Uterus (tissue), 4 donors: ENCODE measurements around the gene TBX6. TPM values are rescaled to one million over a fixed set of nuclear protein-coding genes. Genes with fewer than 3 reads are reported as not detected.
"Not testable (repeated sequence)": the region's sequence is repeated elsewhere in the genome, so short reads cannot be mapped to it uniquely, and the experiment has no call there.

Source experiments
- DNase-seq, 2 donors: peaks; one replicate each; pipeline ENCODE4 v3.0.0-alpha.2; 2019 to 2020
- H3K27ac ChIP-seq, 2 donors: fragments of 200-600 bp; sonication (generic); 1 replicate in 1 of 2; 2 replicates in 1 of 2; pipeline ENCODE4 v1.5.1; 2016 to 2018
- H3K27me3 ChIP-seq, 2 donors: fragments of 200-600 bp; sonication (generic); one replicate each; pipeline ENCODE4 v1.5.1; 2018 to 2019; ENCODE audit warnings: control low read depth in 1 of 2
- H3K36me3 ChIP-seq, 2 donors: fragments of 200-600 bp; sonication (generic); one replicate each; pipeline ENCODE4 v1.5.1; 2019; ENCODE audit warnings: control low read depth in 1 of 2
- H3K4me1 ChIP-seq, 2 donors: fragments of 200-600 bp; sonication (generic); one replicate each; pipeline ENCODE4 v1.5.1; 2018 to 2019; ENCODE audit warnings: control low read depth in 1 of 2
- H3K4me3 ChIP-seq, 2 donors: fragments of 200-600 bp; sonication (generic); 1 replicate in 1 of 2; 2 replicates in 1 of 2; pipeline ENCODE4 v1.5.1; 2018 to 2019; ENCODE audit warnings: mild to moderate bottlenecking in 1 of 2
- H3K9me3 ChIP-seq, 2 donors: fragments of 200-600 bp; sonication (generic); one replicate each; pipeline ENCODE4 v1.5.1; 2019; ENCODE audit warnings: control low read depth in 1 of 2
- POLR2A ChIP-seq, 2 donors: fragments of 450-650 bp; IDR thresholded peaks; one replicate each; pipeline ENCODE4 v1.6.1; 2016; ENCODE audit warnings: antibody characterized with exemption in 2 of 2, mild to moderate bottlenecking in 1 of 2, moderate library complexity in 1 of 2
- intact Hi-C: fragments of 100-400 bp; cut with DNase I; formaldehyde crosslinking; loops from one replicate; pipeline ENCODE4 v1.15.1; 2023; ENCODE audit warnings: low total_unique reads
- total RNA-seq, 4 donors: library from RNA; depleted of rRNA in 3 of 4; stranded (reverse); fragments of >200 nt in 3 of 4; gene quantifications; one replicate each; pipeline versions ENCODE4 v1.1.0 to v1.2.4, GENCODE V29; 2014 to 2023
- TF ChIP-seq, protein P1 (sequence below), 4 experiments: fragments of 200-600 bp in 2 of 4; fragments of 450-650 bp in 2 of 4; sonication (generic) in 2 of 4; IDR thresholded peaks; one replicate each; pipeline ENCODE4 v1.5.1; 2016 to 2019; ENCODE audit warnings: antibody characterized with exemption in 4 of 4, mild to moderate bottlenecking in 2 of 4, moderate library complexity in 1 of 4
- donor health status: DM: yes; HTN: yes; CAD: no.

The TBX6 gene
- total RNA-seq, 4 donors from 2014 or later: 0.21 to 1.3 TPM; not detected in 2

DNA sequence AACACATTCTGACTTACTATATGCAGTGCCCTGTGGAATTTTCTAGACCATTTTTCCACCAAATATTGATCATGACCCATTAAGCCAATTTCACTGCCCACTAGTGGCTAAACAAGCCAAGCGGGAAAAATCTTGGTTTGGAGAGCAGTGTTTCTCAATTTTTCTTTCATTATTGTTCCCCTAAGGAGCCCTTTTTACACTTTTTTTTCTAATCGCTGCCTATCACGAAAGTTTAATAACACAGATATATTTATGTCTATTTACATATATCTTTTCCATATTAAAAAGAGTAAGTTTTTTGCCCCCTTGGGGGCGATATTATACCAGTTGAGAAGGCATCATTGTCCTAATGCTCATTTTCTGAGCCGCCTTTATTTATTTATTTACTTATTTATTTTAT is 49.9 kb downstream of the TBX6 start:
- Histone ChIP-seq H3K4me1 (no peaks in the 10 kb centered on the region), H3K36me3 (no peaks in the 10 kb centered on the region), H3K27me3 (no peaks in the 10 kb centered on the region), H3K4me3 (no peak overlapping the region), H3K27ac (no peak overlapping the region), H3K9me3 (no peaks in the 10 kb centered on the region)
- TF ChIP-seq, protein P1, sequence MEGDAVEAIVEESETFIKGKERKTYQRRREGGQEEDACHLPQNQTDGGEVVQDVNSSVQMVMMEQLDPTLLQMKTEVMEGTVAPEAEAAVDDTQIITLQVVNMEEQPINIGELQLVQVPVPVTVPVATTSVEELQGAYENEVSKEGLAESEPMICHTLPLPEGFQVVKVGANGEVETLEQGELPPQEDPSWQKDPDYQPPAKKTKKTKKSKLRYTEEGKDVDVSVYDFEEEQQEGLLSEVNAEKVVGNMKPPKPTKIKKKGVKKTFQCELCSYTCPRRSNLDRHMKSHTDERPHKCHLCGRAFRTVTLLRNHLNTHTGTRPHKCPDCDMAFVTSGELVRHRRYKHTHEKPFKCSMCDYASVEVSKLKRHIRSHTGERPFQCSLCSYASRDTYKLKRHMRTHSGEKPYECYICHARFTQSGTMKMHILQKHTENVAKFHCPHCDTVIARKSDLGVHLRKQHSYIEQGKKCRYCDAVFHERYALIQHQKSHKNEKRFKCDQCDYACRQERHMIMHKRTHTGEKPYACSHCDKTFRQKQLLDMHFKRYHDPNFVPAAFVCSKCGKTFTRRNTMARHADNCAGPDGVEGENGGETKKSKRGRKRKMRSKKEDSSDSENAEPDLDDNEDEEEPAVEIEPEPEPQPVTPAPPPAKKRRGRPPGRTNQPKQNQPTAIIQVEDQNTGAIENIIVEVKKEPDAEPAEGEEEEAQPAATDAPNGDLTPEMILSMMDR (IDR thresholded peaks at IDR 0.05): peak; percentile 21 to 39 (median 33)
- TF ChIP-seq POLR2A (IDR thresholded peaks at IDR 0.05): no peak
- DNase-seq: no peak
- intact Hi-C loops: no loop called here

- DNase-seq, H3K4me3 ChIP-seq, H3K27me3 ChIP-seq, H3K9me3 ChIP-seq, intact Hi-C loops, H3K27ac ChIP-seq, H3K4me1 ChIP-seq, H3K36me3 ChIP-seq: not testable (repeated sequence)
Observed at GRCh38 chr16:30040690-30041089, 51.0 kb downstream of the TBX6 start.

DNA sequence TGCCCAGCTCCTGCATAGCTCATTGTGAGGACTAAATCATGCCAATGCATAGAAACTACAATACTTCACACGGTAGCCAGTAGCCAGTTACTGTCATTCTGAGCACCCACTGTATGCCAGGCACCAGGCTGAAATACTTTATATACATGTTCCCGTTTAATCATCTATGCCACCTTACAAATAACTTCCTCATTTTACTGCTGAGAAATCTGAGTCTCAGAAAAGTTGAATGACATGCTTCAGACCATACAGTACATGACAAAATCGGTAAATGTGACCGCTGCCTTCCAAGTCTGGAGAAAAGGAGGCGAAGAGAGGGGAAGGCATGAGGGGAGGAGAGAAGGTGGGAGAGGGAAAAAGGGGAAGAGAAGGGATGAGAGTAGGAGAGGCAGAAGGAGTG is 51.5 kb downstream of the TBX6 start:
- no peaks in the 10 kb centered on the region for H3K4me1 ChIP-seq
- H3K27me3 ChIP-seq: no peaks in the 10 kb centered on the region
- no peak for DNase-seq
- no peak overlapping the region for H3K27ac ChIP-seq
- no peaks in the 10 kb centered on the region for H3K9me3 ChIP-seq
- TF ChIP-seq, protein P1 (IDR thresholded peaks at IDR 0.05): no peak
- no peak for TF ChIP-seq POLR2A (IDR thresholded peaks at IDR 0.05)
- H3K36me3 ChIP-seq: no peaks in the 10 kb centered on the region
- no peak overlapping the region for H3K4me3 ChIP-seq
- intact Hi-C loops: no loop called here

Other genes starting within 250 kb of the TBX6 start
- gene CDIPT, start 228.7 kb downstream of the TBX6 start, total RNA-seq: 10 to 100 TPM; 35.1 to 83.7 (median 59.1) TPM
- 10 to 100 TPM in 1 of 4 donors, 1 to 10 TPM in 1, under 1 TPM in 1, not detected in 1; 0.52 to 19.4 (median 4.6) TPM for gene SEZ6L2, start 192.4 kb downstream of the TBX6 start, total RNA-seq
- 1 to 10 TPM in 2 of 4 donors, under 1 TPM in 1, not detected in 1; 0.61 to 1.0 (median 1.0) TPM for gene ASPHD1, start 191.4 kb downstream of the TBX6 start, total RNA-seq
- gene KCTD13, start 165.7 kb downstream of the TBX6 start, total RNA-seq: 10 to 100 TPM in 2 of 4 donors, 1 to 10 TPM in 2; 1.8 to 33.3 (median 14.6) TPM
- gene TMEM219, start 129.8 kb downstream of the TBX6 start, total RNA-seq: 10 to 100 TPM; 38.6 to 82.3 (median 58.5) TPM
- gene TAOK2, start 118.1 kb downstream of the TBX6 start, total RNA-seq: 10 to 100 TPM; 28.4 to 70.0 (median 46.6) TPM
- gene HIRIP3, start 96.3 kb downstream of the TBX6 start, total RNA-seq: 10 to 100 TPM in 2 of 4 donors, 1 to 10 TPM in 2; 3.8 to 20.4 (median 13.5) TPM
- 100 to 1,000 TPM in 1 of 4 donors, 10 to 100 TPM in 2, 1 to 10 TPM in 1; 4.1 to 714 (median 68.9) TPM for gene INO80E, start 95.7 kb downstream of the TBX6 start, total RNA-seq
- gene DOC2A, start 80.9 kb downstream of the TBX6 start, total RNA-seq: 1 to 10 TPM in 3 of 4 donors, not detected in 1; 1.0 to 2.6 (median 1.8) TPM
- gene C16orf92, start 68.7 kb downstream of the TBX6 start, total RNA-seq: not detected
- under 1 TPM in 1 of 4 donors, not detected in 3; 0.62 TPM for gene TLCD3B, start 60.7 kb downstream of the TBX6 start, total RNA-seq
- 100 to 1,000 TPM; 175 to 905 (median 489) TPM for gene ALDOA, start 26.2 kb downstream of the TBX6 start, total RNA-seq
- 10 to 100 TPM; 15.6 to 78.5 (median 64.5) TPM for gene PPP4C, start 15.9 kb downstream of the TBX6 start, total RNA-seq
- gene YPEL3, start 4.3 kb upstream of the TBX6 start, total RNA-seq: 100 to 1,000 TPM in 1 of 4 donors, 10 to 100 TPM in 2, 1 to 10 TPM in 1; 9.2 to 158 (median 36.4) TPM
- 10 to 100 TPM in 1 of 4 donors, 1 to 10 TPM in 2, not detected in 1; 1.4 to 16.7 (median 2.3) TPM for gene GDPD3, start 21.6 kb upstream of the TBX6 start, total RNA-seq
- gene MAPK3, start 31.3 kb upstream of the TBX6 start, total RNA-seq: 100 to 1,000 TPM in 1 of 4 donors, 10 to 100 TPM in 3; 19.9 to 143 (median 39.4) TPM
- gene CORO1A, start 91.7 kb upstream of the TBX6 start, total RNA-seq: 10 to 100 TPM; 12.7 to 30.5 (median 18.2) TPM
- gene BOLA2B, start 101.7 kb upstream of the TBX6 start, total RNA-seq: 10 to 100 TPM in 2 of 4 donors, 1 to 10 TPM in 1, not detected in 1; 4.7 to 34.1 (median 27.5) TPM
- 100 to 1,000 TPM in 1 of 4 donors, 10 to 100 TPM in 3; 10.6 to 142 (median 41.0) TPM for gene SLX1A, start 102.0 kb upstream of the TBX6 start, total RNA-seq
- gene SULT1A3, start 107.3 kb upstream of the TBX6 start, total RNA-seq: 10 to 100 TPM in 2 of 4 donors, 1 to 10 TPM in 2; 1.8 to 26.5 (median 9.5) TPM
- gene NPIPB13, start 156.6 kb upstream of the TBX6 start, total RNA-seq: 10 to 100 TPM in 3 of 4 donors, 1 to 10 TPM in 1; 1.9 to 38.5 (median 13.5) TPM